Natural killer cell treated with Interleukin-12 subunit alpha and Interleukin-12 subunit beta and Interleukin-15 and Interleukin-18, amount 100 ng/mL, for 72 hours (primary cell): ENCODE results near the gene ACTA2. TPM values are rescaled to one million over a fixed set of nuclear protein-coding genes. Genes with fewer than 3 reads are reported as not detected.

Experiments used
- ATAC-seq, 2 donors: fragments of 150-1000 bp; cut with Tn5 transposase in 1 of 2; sonication (Bioruptor Pico), chemical (Tn5 transposase) in 1 of 2; 2 replicates each; pipeline ENCODE4 v1.10.0; 2021
- DNase-seq: peaks from one replicate; pipeline ENCODE4 v3.0.0; 2022; ENCODE audit warnings: low spot score
- H3K27ac Mint-ChIP-seq, 2 donors: 1 replicate in 1 of 2; 2 replicates in 1 of 2; pipeline ENCODE4 v1.8.0; 2022; ENCODE audit warnings: mixed read lengths in 2 of 2, mild to moderate bottlenecking in 1 of 2, moderate library complexity in 1 of 2
- H3K27me3 Mint-ChIP-seq, 2 donors: 1 replicate in 1 of 2; 2 replicates in 1 of 2; pipeline ENCODE4 v1.8.0; 2022; ENCODE audit warnings: mixed read lengths in 2 of 2
- H3K36me3 Mint-ChIP-seq: one replicate; pipeline ENCODE4 v1.8.0; 2022; ENCODE audit warnings: mixed read lengths
- H3K4me1 Mint-ChIP-seq, 2 donors: 1 replicate in 1 of 2; 2 replicates in 1 of 2; pipeline ENCODE4 v1.8.0; 2022; ENCODE audit warnings: low read depth in 2 of 2, mixed read lengths in 2 of 2, mild to moderate bottlenecking in 1 of 2
- H3K4me3 Mint-ChIP-seq: one replicate; pipeline ENCODE4 v1.8.0; 2022; ENCODE audit warnings: mixed read lengths
- H3K9me3 Mint-ChIP-seq: 2 replicates; pipeline ENCODE4 v1.8.0; 2022; ENCODE audit warnings: mixed read lengths
- total RNA-seq, 2 donors: library from RNA; stranded (reverse); gene quantifications; one replicate each; pipeline ENCODE4 v1.2.3, GENCODE V29; 2022

ACTA2 gene
- total RNA-seq, 2 donors from 2014 or later, result 8.4 to 19.7 TPM

DNA sequence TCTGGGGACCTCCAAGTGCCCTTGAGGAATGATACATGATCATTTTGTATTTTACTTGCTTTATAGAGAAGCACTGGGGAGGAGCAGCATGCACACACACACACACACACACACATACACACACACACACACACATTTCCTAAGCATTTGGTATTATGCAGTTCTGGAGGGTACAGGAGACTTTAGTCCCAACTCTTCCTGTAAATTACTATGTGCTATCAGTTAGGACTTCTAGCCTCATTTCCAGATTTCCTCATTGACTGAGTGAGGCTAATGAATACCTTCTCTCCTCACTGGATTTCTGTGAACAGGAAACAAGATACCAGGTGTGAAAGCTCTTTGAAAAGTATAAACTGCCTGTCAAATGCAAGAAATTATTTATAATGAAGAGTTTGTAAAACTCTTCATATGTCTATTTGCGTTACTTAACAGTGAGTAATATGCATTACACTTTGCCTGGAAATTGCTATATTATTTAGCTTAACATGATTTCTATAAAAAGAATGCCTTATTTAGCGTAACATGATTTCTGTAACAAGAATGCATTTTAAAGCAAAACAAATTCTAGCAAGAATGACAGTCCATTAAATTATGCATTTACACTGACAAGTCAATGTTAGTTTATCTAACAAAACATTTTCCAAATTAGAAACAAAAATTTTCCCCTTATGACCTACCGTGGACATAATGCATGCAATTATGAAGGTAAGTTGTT, 34.2 kb downstream of the ACTA2 start:
- Mint-ChIP-seq H3K36me3 (no peaks in the 10 kb centered on the region), H3K4me1 (no peaks in the 10 kb centered on the region), H3K27ac (no peak overlapping the region), H3K9me3 (no peaks in the 10 kb centered on the region), H3K27me3 (no peaks in the 10 kb centered on the region), H3K4me3 (no peak overlapping the region)
- DNase-seq (no peak), ATAC-seq (no peak)

DNA sequence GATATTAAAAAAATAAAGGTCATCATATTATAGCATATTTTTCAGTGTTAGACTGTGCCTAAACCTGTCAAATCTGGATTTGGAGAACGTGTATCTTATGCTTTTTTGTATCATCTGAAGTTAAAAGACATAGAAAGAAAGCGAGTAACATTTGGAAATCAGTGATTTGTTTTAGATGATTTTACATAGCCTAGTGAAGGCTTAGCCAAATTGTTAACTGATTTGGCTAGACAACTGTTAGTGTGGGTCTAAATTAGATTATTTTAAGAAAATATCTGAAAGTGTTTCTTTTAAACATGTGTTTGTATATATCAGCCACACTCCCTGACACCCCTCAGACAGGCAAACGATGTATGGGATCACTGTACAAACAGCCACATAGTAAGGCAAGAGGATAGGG, 35.6 kb downstream of the ACTA2 start:
- no peaks in the 10 kb centered on the region for H3K36me3 Mint-ChIP-seq
- no peak for DNase-seq

DNA sequence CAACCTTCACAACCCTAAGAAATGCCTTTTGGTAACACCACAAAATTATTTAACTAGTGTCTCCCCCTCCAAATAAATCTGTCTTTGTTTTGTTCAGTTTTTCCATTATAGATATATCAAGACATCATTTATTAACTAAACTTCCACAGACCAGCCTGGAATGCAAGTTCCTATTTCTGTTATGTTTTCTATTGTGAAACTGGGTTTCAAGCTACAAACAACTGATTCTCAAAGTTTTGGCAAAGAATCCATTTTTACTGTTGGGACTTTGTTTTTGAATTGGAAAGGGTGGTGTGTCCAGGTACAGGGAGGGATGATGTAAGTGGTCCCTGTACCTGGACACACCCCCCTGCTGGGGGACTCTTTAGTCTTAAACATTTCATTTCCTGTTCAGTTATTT, 36.3 kb downstream of the ACTA2 start:
- Mint-ChIP-seq H3K27me3 (no peaks in the 10 kb centered on the region), H3K4me1 (no peaks in the 10 kb centered on the region), H3K9me3 (no peaks in the 10 kb centered on the region), H3K4me3 (no peak overlapping the region), H3K36me3 (no peaks in the 10 kb centered on the region), H3K27ac (no peak overlapping the region)
- DNase-seq, result no peak
- ATAC-seq, result no peak

More for the DNA sequence above, 35.6 kb downstream of the ACTA2 start:
- Mint-ChIP-seq H3K9me3 (no peaks in the 10 kb centered on the region), H3K4me1 (no peaks in the 10 kb centered on the region), H3K27ac (no peak overlapping the region), H3K4me3 (no peak overlapping the region), H3K27me3 (no peaks in the 10 kb centered on the region)
- no peak for ATAC-seq

DNA sequence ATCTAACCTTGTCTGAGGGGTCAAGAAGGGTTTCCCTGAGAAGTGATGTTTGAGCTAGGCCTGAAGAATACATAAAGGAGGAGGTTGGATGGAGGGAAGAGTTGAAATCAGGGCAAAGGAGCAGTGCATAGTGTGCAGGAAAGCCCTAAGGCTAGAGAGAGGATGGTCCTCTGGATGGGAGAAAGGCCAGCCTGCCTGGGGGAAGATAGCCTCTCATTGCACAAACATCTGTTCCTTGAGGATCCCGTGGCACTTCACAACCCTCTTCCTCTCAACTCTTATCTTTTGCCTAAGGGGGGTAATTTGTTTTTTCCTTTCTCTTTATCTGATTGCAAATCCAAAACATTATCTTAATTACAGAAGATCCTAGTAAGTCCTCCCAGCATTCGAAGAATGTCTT, 36.8 kb downstream of the ACTA2 start:
- Mint-ChIP-seq H3K36me3 (no peaks in the 10 kb centered on the region), H3K4me3 (no peak overlapping the region), H3K27me3 (no peaks in the 10 kb centered on the region), H3K9me3 (no peaks in the 10 kb centered on the region), H3K27ac (no peak overlapping the region), H3K4me1 (no peaks in the 10 kb centered on the region)
- ATAC-seq, result no peak
- no peak for DNase-seq

DNA sequence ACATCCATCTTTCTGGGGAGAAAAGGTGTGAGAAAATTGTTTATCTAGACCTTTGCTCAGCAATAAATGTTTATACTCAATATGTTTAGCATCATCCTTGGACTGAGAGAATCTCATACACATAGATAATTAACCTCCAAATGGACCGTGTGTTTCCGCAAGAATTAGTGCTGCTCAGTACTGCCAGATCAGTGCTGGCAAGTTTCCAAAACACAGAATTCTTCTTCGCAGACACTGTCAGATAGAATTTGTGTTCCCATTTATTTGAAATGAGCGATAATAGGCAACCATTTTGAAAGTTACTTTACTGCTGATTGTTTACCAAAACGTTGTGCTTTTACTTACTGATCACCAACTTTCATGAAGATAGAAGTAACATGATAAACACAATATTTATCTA, 38.8 kb downstream of the ACTA2 start:
- no peak overlapping the region for H3K27ac Mint-ChIP-seq
- DNase-seq (no peak), ATAC-seq (no peak)
- no peak overlapping the region for H3K4me3 Mint-ChIP-seq
- H3K9me3 Mint-ChIP-seq, result no peaks in the 10 kb centered on the region
- H3K27me3 Mint-ChIP-seq, result no peaks in the 10 kb centered on the region
- H3K4me1 Mint-ChIP-seq, result no peaks in the 10 kb centered on the region
- H3K36me3 Mint-ChIP-seq, result no peaks in the 10 kb centered on the region

DNA sequence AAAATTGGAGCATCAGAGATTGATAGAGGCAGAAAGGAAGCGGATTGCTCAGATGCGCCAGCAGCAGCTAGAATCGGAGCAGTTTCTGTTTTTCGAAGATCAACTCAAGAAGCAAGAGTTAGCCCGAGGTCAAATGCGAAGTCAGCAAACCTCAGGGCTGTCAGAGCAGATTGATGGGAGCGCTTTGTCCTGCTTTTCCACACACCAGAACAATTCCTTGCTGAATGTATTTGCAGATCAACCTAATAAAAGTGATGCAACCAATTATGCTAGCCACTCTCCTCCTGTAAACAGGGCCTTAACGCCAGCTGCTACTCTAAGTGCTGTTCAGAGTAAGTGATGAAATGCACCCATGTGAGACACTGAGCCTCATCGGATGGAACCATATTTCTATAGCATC, 39.4 kb downstream of the ACTA2 start:
- Mint-ChIP-seq H3K27me3 (no peaks in the 10 kb centered on the region), H3K36me3 (no peaks in the 10 kb centered on the region), H3K4me1 (no peaks in the 10 kb centered on the region), H3K4me3 (no peak overlapping the region), H3K27ac (no peak overlapping the region), H3K9me3 (no peaks in the 10 kb centered on the region)
- DNase-seq, result no peak
- no peak for ATAC-seq

DNA sequence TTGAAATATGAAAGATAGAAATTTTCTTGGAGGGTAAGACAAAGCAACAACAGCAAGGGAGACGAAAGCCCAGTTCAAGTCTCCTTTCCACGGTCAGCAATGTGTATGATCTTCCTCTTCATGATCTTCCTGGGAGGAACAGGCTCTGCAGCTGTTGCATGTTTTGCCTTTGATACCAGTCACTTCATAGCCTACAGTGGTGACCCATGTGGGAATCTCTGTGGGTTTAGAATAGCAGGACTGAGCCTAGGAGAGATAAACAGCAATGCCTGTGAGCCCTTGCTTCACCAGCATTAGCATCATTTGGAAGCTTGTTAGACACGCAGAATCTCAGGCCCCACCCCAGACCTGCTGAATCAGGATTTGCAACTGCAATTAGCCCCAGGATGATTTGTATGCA, 40.7 kb downstream of the ACTA2 start:
- no peaks in the 10 kb centered on the region for H3K4me1 Mint-ChIP-seq
- no peaks in the 10 kb centered on the region for H3K27me3 Mint-ChIP-seq
- peaks cover 4% of the 10 kb centered on the region for H3K36me3 Mint-ChIP-seq
- no peaks in the 10 kb centered on the region for H3K9me3 Mint-ChIP-seq
- H3K27ac Mint-ChIP-seq, result no peak overlapping the region
- no peak for DNase-seq
- no peak overlapping the region for H3K4me3 Mint-ChIP-seq
- no peak for ATAC-seq

DNA sequence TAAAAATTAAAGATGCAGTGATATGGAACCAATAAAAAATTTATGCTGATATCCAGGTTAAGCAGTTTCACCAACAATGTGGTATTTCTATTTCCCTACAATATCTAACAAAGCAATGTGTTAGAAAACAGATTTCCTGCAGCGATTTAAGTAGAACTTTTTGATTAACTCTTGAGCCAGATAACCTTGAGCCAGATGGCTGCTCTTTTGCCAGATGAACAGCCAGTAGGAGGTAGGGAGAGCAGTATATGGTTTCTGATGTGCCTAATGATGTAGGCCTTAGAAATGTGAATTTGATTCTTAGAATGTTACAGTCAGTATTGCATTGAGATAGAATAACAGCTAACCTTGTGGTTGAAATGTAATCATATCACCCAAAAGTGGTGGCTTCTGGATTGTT, 41.5 kb downstream of the ACTA2 start:
- Mint-ChIP-seq H3K27me3 (no peaks in the 10 kb centered on the region), H3K4me1 (no peaks in the 10 kb centered on the region), H3K9me3 (no peaks in the 10 kb centered on the region), H3K27ac (no peak overlapping the region), H3K4me3 (no peak overlapping the region), H3K36me3 (peaks cover 7% of the 10 kb centered on the region)
- ATAC-seq (no peak), DNase-seq (no peak)

DNA sequence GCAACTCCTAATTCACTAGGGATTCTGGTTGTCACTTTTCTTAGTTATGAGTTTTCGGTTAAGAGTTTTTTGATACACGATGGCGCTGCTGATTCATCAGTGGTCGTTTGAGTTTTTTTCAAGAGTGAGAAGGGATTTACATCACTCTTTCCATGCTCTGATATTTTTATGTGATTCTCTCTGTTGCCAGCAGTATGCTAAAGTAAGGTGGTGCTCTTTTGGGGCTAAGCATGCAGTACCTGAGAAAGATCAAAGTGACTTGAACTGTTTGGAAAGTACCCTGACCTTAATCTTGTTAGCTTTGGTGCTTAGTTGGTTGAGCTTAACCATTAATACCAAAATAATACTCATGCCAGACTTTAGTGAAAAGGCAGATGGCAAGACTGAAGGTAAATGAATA, 44.4 kb downstream of the ACTA2 start:
- Mint-ChIP-seq H3K27me3 (no peaks in the 10 kb centered on the region), H3K4me1 (peaks cover 0 to 1% of the 10 kb centered on the region in 2 donors), H3K9me3 (no peaks in the 10 kb centered on the region), H3K27ac (no peak overlapping the region), H3K36me3 (peaks cover 18% of the 10 kb centered on the region), H3K4me3 (no peak overlapping the region)
- ATAC-seq (no peak), DNase-seq (no peak)

DNA sequence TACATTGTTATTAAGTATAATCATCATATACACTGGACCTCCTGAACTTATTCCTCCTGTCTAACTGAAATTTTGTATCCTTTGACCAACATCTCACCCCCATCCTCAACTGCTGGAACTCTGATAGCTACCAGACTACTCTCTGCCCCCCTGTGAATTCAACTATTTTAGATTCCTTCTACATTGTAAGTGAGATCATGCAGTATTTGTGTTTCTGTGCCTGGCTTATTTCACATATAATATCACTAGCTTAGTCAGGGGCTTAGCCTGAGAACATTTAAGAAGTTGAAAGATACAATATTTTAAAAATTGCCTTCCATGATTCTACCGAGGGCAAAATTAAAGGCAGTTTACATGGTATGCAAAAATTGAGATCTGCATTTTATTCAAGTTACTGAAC, 45.7 kb downstream of the ACTA2 start:
- DNase-seq (no peak), ATAC-seq (no peak)
- Mint-ChIP-seq H3K4me3 (no peak overlapping the region), H3K36me3 (peaks cover 18% of the 10 kb centered on the region), H3K4me1 (peaks cover 5 to 6% of the 10 kb centered on the region in 2 donors), H3K27me3 (no peaks in the 10 kb centered on the region), H3K9me3 (no peaks in the 10 kb centered on the region), H3K27ac (no peak overlapping the region)

DNA sequence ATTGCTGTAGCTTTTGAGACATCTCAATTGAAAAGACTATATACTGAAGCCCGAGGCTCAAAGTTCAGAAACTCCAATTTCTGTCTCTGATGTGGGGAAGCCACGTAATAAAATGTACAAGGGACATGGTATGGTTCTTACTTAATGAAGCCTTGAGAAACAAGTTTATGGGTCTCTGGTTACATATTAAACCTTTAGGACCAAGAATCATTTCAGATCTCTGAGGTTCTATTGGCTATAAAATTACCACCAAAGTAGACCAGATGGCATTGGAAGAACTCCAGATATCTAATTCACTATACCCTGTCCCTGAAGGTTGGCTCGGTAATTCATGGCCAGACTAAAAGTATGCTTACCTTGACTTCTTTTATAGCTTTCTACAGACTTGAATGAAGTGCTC, 48.9 kb downstream of the ACTA2 start:
- Mint-ChIP-seq H3K9me3 (no peaks in the 10 kb centered on the region), H3K4me1 (peaks cover 25% of the 10 kb centered on the region in 2 donors), H3K27ac (peak overlapping the region in 1 of 2 donors; percentile 46), H3K27me3 (no peaks in the 10 kb centered on the region), H3K4me3 (no peak overlapping the region), H3K36me3 (peaks cover 23% of the 10 kb centered on the region)
- no peak for ATAC-seq
- DNase-seq, result no peak

DNA sequence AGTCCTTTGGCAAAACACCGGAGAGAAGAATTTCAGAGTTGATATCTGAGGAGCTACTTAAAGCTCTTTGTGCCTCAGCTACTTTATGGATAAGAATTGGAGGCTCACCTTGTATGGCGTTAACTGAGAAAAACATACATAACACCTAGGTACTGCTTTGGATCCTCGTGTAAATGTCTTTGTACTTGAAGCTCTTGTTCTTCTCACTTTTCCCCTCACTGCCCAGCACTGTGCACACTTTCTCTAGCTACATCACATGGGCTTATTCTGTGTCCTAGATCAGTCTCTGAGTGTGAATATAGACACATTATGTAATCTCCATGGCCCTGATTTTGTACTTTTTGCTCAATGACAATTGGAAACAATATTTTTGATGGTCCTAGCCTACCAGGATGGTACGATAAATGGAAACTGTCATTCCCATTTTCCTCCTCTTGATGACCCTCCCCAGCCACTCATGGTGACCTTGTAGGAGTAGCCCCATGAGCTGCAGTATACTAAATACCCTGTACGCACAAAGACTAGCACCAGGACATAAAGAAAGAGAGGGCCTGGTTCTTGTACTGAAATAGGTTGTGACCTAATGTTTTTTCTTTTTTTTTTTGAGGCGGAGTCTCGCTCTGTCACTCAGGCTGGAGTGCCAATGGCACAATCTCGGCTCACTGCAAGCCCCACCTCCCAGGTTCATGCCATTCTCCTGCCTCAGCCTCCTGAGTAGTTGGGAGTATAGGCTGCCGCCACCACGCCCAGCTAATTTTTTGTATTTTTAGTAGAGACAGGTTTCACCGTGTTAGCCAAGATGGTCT, 50.4 kb downstream of the ACTA2 start:
- Mint-ChIP-seq H3K27ac (peak overlapping the region; percentile 75 to 92), H3K4me1 (peaks cover 28 to 31% of the 10 kb centered on the region in 2 donors), H3K27me3 (no peaks in the 10 kb centered on the region), H3K9me3 (no peaks in the 10 kb centered on the region), H3K36me3 (peaks cover 22% of the 10 kb centered on the region), H3K4me3 (peak overlapping the region; percentile 69)
- DNase-seq (no peak), ATAC-seq (peak; percentile 73 to 77)

DNA sequence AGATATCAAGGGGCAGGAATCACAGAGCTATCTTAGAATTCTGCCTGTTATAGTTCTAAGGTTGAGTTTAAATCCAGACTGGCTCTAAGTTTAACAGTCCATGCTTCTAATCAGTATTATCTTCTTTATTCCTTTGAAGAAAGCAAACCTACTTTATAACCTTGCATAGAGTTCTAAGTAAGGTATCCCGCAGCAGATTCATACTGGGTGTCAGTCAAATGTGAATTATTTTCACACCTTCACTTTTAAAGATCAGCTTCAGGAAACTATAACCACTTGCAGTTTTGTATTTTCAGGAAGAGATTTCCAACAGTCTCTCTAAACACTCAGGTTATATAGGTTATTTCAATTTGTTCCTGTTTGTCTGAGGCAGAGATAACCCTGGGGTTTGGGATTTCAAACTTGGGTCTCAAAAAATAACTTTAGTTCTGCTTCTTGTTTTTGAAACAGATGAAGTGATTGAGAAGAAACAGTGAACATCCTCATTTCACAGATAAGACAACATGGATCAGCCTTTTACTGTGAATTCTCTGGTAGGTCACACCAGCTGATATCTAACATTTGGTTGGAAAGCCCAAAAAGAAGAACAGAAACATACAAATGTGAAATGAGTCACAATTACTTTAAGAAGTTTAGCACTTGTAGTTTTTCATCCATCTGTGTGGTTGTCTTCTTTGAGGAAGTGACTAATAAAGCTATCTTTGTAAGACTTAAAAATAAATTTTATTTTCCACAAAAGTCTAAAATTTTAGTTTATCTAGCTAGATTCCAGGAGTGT, 51.2 kb downstream of the ACTA2 start:
- Mint-ChIP-seq H3K4me3 (peak overlapping the region; percentile 69), H3K27ac (peak overlapping the region; percentile 75 to 92)

DNA sequence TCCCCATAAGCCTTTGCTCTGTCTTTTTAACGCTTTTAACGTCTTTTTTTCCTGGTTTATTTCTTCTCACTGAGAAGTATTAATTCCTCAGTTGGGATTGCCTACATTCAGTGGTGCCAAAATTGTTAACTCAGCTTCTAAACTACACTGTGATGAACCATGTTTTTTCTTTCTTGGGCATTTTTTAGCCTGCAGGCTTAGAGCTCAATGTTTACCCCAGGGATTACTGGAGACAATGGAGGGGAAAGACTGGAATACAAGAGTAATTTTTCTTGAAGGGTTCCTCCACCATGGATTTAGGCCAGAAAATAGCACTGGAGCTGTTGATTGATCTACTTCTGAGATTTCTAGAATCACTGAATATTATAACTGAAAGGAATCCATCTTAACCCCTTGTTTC, 52.7 kb downstream of the ACTA2 start:
- no peaks in the 10 kb centered on the region for H3K27me3 Mint-ChIP-seq
- H3K36me3 Mint-ChIP-seq, result peaks cover 11% of the 10 kb centered on the region
- peak overlapping the region in 1 of 2 donors; percentile 75 for H3K27ac Mint-ChIP-seq
- H3K9me3 Mint-ChIP-seq, result no peaks in the 10 kb centered on the region
- H3K4me1 Mint-ChIP-seq, result peaks cover 37 to 42% of the 10 kb centered on the region in 2 donors
- ATAC-seq (no peak), DNase-seq (no peak)
- H3K4me3 Mint-ChIP-seq, result no peak overlapping the region

More for the DNA sequence above, 51.2 kb downstream of the ACTA2 start:
- H3K36me3 Mint-ChIP-seq, result peaks cover 16% of the 10 kb centered on the region
- DNase-seq (no peak), ATAC-seq (peak; percentile 84 to 85)
- H3K27me3 Mint-ChIP-seq, result no peaks in the 10 kb centered on the region
- no peaks in the 10 kb centered on the region for H3K9me3 Mint-ChIP-seq
- peaks cover 36 to 39% of the 10 kb centered on the region in 2 donors for H3K4me1 Mint-ChIP-seq
